ENCODE results near the gene OR7C1.

The OR7C1 gene

GRCh38 chr19:14764401-14764800 is 70.6 kb downstream of the OR7C1 start:
- DNase-seq = no peak

DNA sequence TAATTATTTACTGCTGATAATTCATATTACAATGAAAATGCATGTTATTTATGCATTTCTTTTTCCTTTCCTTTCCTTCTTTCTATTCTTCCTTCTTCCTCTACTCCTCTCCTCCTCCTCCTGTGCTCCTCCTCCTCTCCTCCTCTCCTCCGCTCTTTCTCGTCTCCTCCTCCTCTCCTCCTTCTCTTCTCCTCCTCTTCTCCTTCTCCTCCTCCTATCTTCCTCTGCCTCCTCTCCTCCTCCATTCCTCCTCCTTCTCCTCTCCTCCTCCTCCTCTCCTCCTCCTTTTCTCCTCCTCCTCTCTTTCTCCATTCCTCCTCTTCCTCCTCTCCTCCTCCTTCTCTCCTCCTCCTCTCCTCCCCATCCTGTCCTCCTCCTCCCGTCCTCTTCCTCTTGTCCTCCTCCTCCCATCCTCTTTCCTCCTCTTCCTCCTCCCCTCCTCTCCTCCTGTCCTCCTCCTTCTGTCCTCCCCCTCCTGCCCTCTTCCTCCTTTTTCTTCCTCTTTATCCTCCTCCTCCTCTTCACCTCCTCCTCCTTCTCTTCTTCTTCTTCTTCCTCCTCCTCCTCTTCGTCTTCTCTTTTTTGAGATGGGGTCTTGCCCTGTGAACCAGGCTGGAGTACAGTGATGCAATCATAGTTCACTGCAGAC is 71.4 kb downstream of the OR7C1 start:
- DNase-seq = no peak

DNA sequence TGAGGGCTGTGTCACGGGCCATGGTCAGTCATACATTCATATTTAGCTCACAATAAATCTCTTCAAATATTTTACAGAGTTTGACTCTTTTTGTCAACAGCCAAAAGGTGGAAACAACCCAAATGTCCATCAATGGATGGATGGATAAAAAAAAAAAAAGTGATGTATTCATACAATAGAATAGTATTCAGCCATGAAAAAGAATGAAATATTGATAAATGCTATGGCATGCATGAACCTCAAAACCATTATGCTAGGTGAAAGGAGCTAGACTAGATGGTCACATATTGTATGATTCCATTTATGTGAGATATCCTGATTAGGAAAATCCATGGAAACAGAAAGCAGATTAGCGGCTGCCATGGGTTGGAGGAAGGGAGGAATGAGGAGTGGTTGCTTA is 72.9 kb downstream of the OR7C1 start:
- no peak for DNase-seq

- DNase-seq = no peak
These were observed 73.4 kb downstream of the OR7C1 start for GRCh38 chr19:14761607-14762006.

DNA sequence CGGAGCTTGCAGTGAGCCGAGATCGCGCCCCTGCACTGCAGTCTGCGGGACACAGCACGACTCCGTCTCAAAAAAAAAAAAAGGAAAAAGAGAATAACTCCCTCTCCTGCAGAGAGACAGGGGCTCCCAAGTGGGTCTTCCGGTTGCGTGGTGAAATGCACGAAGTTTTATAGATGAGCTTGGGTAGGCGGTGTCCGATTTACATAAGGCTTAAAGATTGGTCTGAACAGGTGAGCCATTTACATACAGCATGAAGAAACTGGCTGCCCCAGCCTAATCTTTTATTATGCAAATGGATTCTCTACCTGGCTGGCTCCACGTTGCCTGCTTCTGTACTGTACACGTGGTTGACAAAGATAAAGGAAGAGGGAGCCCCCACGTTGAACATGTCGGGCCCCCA is 76.2 kb downstream of the OR7C1 start:
- no peak for DNase-seq

- DNase-seq = no peak
These were observed 86.4 kb downstream of the OR7C1 start for GRCh38 chr19:14748601-14749000.

Measured in NK-92 treated with Interleukin-12 subunit alpha and Interleukin-12 subunit beta, amount 100 ng/mL, for 24 hours (cell line).